Smooth muscle cell (in vitro differentiated cells): ENCODE data around the gene FOXB1. TPM values are rescaled to one million over a fixed set of nuclear protein-coding genes. Genes with fewer than 3 reads are reported as not detected.

Source experiments
- DNase-seq: peaks from one replicate; lab custom pipeline; 2025; ENCODE audit not compliant: unreplicated experiment; lab: John Stamatoyannopoulos, UW
- H2AFZ ChIP-seq: fragments of 200-600 bp; sonication (generic); 2 replicates; pipeline ENCODE4 v1.6.0; 2016; ENCODE audit warnings: antibody characterized with exemption, low read depth, mild to moderate bottlenecking
- H3F3A ChIP-seq: fragments of 200-600 bp; sonication (generic); 2 replicates; pipeline ENCODE4 v1.6.0; 2017; ENCODE audit warnings: antibody characterized with exemption, low read depth
- H3K27ac ChIP-seq: fragments of 200-600 bp; sonication (generic); 2 replicates; pipeline ENCODE4 v1.5.1; 2016; ENCODE audit warnings: low read depth, mild to moderate bottlenecking
- H3K27me3 ChIP-seq: fragments of 200-600 bp; sonication (generic); 2 replicates; pipeline ENCODE4 v1.6.1; 2016; ENCODE audit warnings: low read depth, mild to moderate bottlenecking
- H3K36me3 ChIP-seq: fragments of 200-600 bp; sonication (generic); 2 replicates; pipeline ENCODE4 v1.5.1; 2016; ENCODE audit warnings: low read depth
- H3K4me1 ChIP-seq: fragments of 200-600 bp; sonication (generic); 2 replicates; pipeline ENCODE4 v1.5.1; 2016; ENCODE audit warnings: low read depth
- H3K4me2 ChIP-seq: fragments of 200-600 bp; sonication (generic); 2 replicates; pipeline ENCODE4 v1.6.0; 2016; ENCODE audit warnings: mild to moderate bottlenecking
- H3K4me3 ChIP-seq: fragments of 200-600 bp; sonication (generic); 2 replicates; pipeline ENCODE4 v1.5.1; 2016; ENCODE audit warnings: mild to moderate bottlenecking
- H3K79me2 ChIP-seq: fragments of 200-600 bp; sonication (generic); 2 replicates; pipeline ENCODE4 v1.6.0; 2016; ENCODE audit warnings: low read depth, mild to moderate bottlenecking
- H3K9ac ChIP-seq: fragments of 200-600 bp; sonication (generic); 2 replicates; pipeline ENCODE4 v1.6.0; 2016; ENCODE audit warnings: low read depth
- H3K9me3 ChIP-seq: fragments of 200-600 bp; sonication (generic); replicated peaks from 2 replicates; pipeline ENCODE4 v1.5.1; 2016; ENCODE audit warnings: low read depth
- H4K20me1 ChIP-seq: fragments of 200-600 bp; sonication (generic); 2 replicates; pipeline ENCODE4 v1.6.0; 2016; ENCODE audit warnings: low read depth
- WGBS: methylation state at CpG from one replicate; pipeline ENCODE4 v1.1.7; 2016; ENCODE audit warnings: low lambda C conversion rate; 5-methylcytosine and 5-hydroxymethylcytosine counted together
- polyA plus RNA-seq: library from polyadenylated mRNA; unstranded; fragments of >200 nt; fragmentation: Nextera tagmentation; extraction: Ambion mirVana; gene quantifications from 2 replicates; pipeline ENCODE4 v1.2.1, GENCODE V29; 2016
- total RNA-seq: library from RNA; depleted of rRNA; stranded (reverse); fragments of >200 nt; gene quantifications from 2 replicates; pipeline ENCODE4 v1.2.3, GENCODE V29; 2014
- TF ChIP-seq, protein P1 (sequence below): fragments of 200-600 bp; sonication (generic); IDR thresholded peaks from 2 replicates; pipeline ENCODE4 v1.5.1; 2017; ENCODE audit warnings: borderline replicate concordance, mild to moderate bottlenecking, antibody characterized with exemption; ENCODE audit not compliant: insufficient read depth, poor library complexity, severe bottlenecking

The FOXB1 gene
- total and polyA plus RNA-seq, 2 experiments from 2014 or later: not detected

DNA sequence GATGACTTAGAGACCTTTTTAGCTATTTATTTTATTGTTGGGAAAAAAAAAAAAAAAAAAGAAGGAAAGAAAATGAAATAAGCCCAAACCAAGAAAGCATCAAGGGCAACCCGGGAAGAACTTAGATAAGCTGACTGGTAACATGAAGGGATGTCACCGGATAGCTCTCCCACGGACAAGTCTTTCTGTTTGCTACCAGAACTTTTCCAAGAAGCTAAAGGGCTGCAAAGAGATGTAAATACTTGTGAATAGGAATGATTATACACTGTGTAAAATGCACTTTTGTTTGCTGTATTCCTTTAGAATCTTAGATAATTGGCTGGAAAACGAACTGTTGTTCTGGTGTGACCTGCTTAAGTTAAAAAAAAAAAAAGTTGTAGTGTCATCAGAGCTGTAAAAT, 2.8 kb downstream of the FOXB1 start:
- WGBS: 4% methylated on average over 4 of the region's 4 CpGs
- no peak for DNase-seq
- Histone ChIP-seq H3K27ac (no peak overlapping the region), H3K27me3 (peaks cover 100% of the 10 kb centered on the region), H4K20me1 (no peaks in the 10 kb centered on the region), H3K4me3 (peak overlapping the region; percentile 52), H3K79me2 (no peaks in the 10 kb centered on the region), H3K9me3 (no peaks in the 10 kb centered on the region), H3K4me2 (peak overlapping the region; percentile 82), H2AFZ (no peak overlapping the region), H3K9ac (no peak overlapping the region), H3K4me1 (peaks cover 54% of the 10 kb centered on the region), H3K36me3 (no peaks in the 10 kb centered on the region), H3F3A (no peaks in the 10 kb centered on the region)
- TF ChIP-seq, protein P1, sequence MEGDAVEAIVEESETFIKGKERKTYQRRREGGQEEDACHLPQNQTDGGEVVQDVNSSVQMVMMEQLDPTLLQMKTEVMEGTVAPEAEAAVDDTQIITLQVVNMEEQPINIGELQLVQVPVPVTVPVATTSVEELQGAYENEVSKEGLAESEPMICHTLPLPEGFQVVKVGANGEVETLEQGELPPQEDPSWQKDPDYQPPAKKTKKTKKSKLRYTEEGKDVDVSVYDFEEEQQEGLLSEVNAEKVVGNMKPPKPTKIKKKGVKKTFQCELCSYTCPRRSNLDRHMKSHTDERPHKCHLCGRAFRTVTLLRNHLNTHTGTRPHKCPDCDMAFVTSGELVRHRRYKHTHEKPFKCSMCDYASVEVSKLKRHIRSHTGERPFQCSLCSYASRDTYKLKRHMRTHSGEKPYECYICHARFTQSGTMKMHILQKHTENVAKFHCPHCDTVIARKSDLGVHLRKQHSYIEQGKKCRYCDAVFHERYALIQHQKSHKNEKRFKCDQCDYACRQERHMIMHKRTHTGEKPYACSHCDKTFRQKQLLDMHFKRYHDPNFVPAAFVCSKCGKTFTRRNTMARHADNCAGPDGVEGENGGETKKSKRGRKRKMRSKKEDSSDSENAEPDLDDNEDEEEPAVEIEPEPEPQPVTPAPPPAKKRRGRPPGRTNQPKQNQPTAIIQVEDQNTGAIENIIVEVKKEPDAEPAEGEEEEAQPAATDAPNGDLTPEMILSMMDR: no peak

DNA sequence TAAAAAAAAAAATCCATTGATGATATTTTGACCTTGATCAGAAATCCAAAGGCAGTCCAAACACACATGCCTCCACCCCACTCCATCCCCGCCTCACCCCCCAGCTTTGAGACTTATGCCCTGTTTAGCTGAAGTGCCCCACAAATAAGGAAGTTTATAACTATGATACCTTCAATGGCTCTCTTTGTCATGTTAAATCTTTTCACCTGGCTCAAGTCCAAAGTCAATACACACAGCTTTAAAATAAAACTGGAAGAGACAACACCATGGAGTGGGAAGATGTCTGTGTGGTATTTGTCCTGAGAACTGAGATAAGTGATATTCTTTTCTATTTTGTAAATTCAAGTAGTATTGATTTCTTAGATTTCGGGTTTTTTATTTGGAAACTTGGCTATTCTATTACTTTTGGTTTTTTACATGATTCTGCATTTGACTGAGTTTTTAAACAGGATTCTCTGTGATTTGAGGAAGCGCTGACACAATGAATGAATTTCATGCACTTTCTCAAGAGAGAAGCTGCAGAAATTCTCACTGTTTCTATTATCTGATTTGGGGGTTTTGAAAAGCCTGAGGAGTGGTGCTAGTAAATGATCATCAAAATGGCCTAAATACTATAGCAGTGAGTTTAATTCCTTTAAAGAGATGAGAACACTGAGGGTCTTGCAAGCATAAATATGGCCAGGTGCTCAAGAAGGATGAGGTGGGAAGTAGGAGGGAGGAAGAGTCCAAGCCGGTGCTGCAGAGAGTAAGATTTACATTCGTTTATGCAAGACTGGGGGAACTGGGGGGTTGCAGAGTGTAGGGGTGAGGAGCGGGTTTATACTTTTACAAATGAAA, 5.2 kb downstream of the FOXB1 start:
- no peak for DNase-seq
- WGBS: 18% methylated on average over 6 of the region's 6 CpGs
- Histone ChIP-seq H3K36me3 (no peaks in the 10 kb centered on the region), H3K27ac (no peak overlapping the region), H3K9ac (no peak overlapping the region), H4K20me1 (no peaks in the 10 kb centered on the region), H3K79me2 (no peaks in the 10 kb centered on the region), H3K27me3 (peaks cover 100% of the 10 kb centered on the region), H2AFZ (no peak overlapping the region), H3K4me1 (peaks cover 58% of the 10 kb centered on the region), H3F3A (no peaks in the 10 kb centered on the region), H3K4me3 (no peak overlapping the region), H3K4me2 (no peak overlapping the region), H3K9me3 (no peaks in the 10 kb centered on the region)
- TF ChIP-seq, protein P1: no peak

GRCh38 chr15:60009980-60010732, 6.0 kb downstream of the FOXB1 start:
- no peaks in the 10 kb centered on the region for H3K79me2 ChIP-seq
- no peaks in the 10 kb centered on the region for H3K36me3 ChIP-seq
- H4K20me1 ChIP-seq: no peaks in the 10 kb centered on the region
- no peaks in the 10 kb centered on the region for H3F3A ChIP-seq
- 14% methylated on average over 13 of the region's 13 CpGs for WGBS
- H3K27me3 ChIP-seq: peaks cover 94% of the 10 kb centered on the region
- no peak overlapping the region for H3K27ac ChIP-seq
- no peaks in the 10 kb centered on the region for H3K9me3 ChIP-seq
- H3K4me2 ChIP-seq: no peak overlapping the region
- H3K9ac ChIP-seq: no peak overlapping the region
- H3K4me1 ChIP-seq: peaks cover 58% of the 10 kb centered on the region
- no peak overlapping the region for H3K4me3 ChIP-seq
- DNase-seq: no peak
- no peak overlapping the region for H2AFZ ChIP-seq
- TF ChIP-seq, protein P1: no peak
